ENCODE measurements around the gene FBXO24.

- TF ChIP-seq CTCF (IDR thresholded peaks at IDR 0.05) (no peak), POLR2A (IDR thresholded peaks at IDR 0.05) (no peak)
These were observed 27.5 kb downstream of the FBXO24 start for GRCh38 chr7:100613412-100614175.

Measured in heart left ventricle (tissue), 13 donors.